Neural progenitor cell (in vitro differentiated cells): Measurements from ENCODE around the gene GPLD1.

Source experiments
- CTCF ChIP-seq: fragments of 200-600 bp; sonication (generic); IDR thresholded peaks from 2 replicates; pipeline ENCODE4 v1.5.1; 2017; ENCODE audit warnings: antibody characterized with exemption, mild to moderate bottlenecking
- EZH2 ChIP-seq: fragments of 200-600 bp; sonication (generic); IDR thresholded peaks from 2 replicates; pipeline ENCODE4 v1.6.1; 2017; ENCODE audit warnings: antibody characterized with exemption, mild to moderate bottlenecking, moderate library complexity

DNA sequence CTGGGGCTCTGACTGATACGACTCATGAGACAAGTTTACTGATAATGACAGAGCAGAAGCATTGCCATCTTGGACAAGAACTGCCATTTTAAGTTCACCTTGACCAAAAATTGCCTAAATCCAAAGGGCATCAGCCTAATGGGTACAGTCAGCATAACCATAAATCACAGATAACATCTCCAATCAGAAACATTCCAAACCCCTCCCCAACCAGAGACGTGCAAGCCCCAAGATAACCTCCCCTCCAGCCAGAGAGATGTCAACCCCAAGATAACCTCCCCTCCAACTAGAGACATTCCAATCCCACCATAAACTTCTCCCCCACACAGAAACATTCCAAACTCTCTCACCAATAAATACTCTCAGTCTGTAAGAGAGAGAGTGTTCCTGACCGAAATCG lies 10.5 kb downstream of the GPLD1 start:
- TF ChIP-seq CTCF = no peak
- TF ChIP-seq EZH2 = no peak
